ENCODE data around the gene HES4. TPM values are rescaled to one million over a fixed set of nuclear protein-coding genes. Genes with fewer than 3 reads are reported as not detected.
A peak's percentile ranks its signal among the peaks of the same experiment; 100 is the strongest.

HES4 gene
- total and polyA plus RNA-seq, 10 of the 15 experiments (the other 5 are each of a cell fraction or from before 2014, with no cell fraction given) = 0.44 to 1.7 (median 0.85) TPM; not detected in 5

- Histone ChIP-seq H3K9ac (ENCODE audit: control insufficient read depth, insufficient read depth, low read length) (no peak overlapping the region; the same call in 1 of the 2 replicates), H3K36me3 (ENCODE audit: control insufficient read depth in 2 of 2, insufficient read depth in 2 of 2, low read length in 1 of 2) (peaks cover 0 to 9% of the 10 kb centered on the region in 2 experiments; a peak in 3 of 4 replicates), H3K9me3 (replicated peaks; ENCODE audit: control insufficient read depth, insufficient read depth, low read length) (no peaks in the 10 kb centered on the region), H3K4me1 (ENCODE audit: control insufficient read depth, insufficient read depth, low read length) (peaks cover 28% of the 10 kb centered on the region), H3K4me2 (ENCODE audit: control insufficient read depth, insufficient read depth) (peak overlapping the region; percentile 93), H3K27me3 (replicated peaks in 1 of 2; ENCODE audit: control insufficient read depth in 2 of 2, insufficient read depth in 2 of 2, low read length in 1 of 2) (no peaks in the 10 kb centered on the region), H3K27ac (ENCODE audit: control insufficient read depth, insufficient read depth) (no peak overlapping the region), H4K20me1 (ENCODE audit: control insufficient read depth, insufficient read depth) (no peaks in the 10 kb centered on the region), H3K79me2 (ENCODE audit: control insufficient read depth, insufficient read depth, low read length) (no peaks in the 10 kb centered on the region), H2AFZ (ENCODE audit: control insufficient read depth, low read depth, low read length) (no peak overlapping the region), H3K4me3 (peak overlapping the region; percentile 32; the same call in 1 of the 2 replicates)
- CTCF ChIA-PET = interaction anchor here (0.6 to 3.3 kb wide), 10 partner anchors 9 to 252 kb away, joined by 3 to 29 read pairs (median 4); no protein-coding TSS in a partner anchor
- RAD21 ChIA-PET (ENCODE audit: unreplicated experiment) = interaction anchor here (1.0 to 3.5 kb wide), 7 partner anchors 8 to 211 kb away, joined by 3 to 26 read pairs (median 4); partner anchors contain the start of gene ISG15
- intact Hi-C loops (cut with micrococcal nuclease; ENCODE audit: unreplicated experiment) (no loop called here), in situ Hi-C loops (cut with MboI) (no loop called here)
- BruUV-seq (replicated peaks) = no TSS peak
- peak; percentile 81 for ATAC-seq
- POLR2A ChIA-PET = interaction anchor here (0.6 to 2.4 kb wide), 6 partner anchors 9 to 210 kb away, joined by 3 to 9 read pairs (median 5); no protein-coding TSS in a partner anchor
- 3% methylated on average over 83 of the region's 99 CpGs for WGBS (ENCODE audit: insufficient coverage, insufficient replicate concordance, low lambda C conversion rate, missing lambda C conversion rate)
- SMC1A ChIA-PET (ENCODE audit: uncharacterized antibody, unreplicated experiment) = interaction anchor here (1.4 to 2.2 kb wide), 4 partner anchors 9 to 251 kb away, joined by 3 to 14 read pairs (median 4); no protein-coding TSS in a partner anchor
- DNase-seq (ENCODE audit: low read depth, low spot score) = no peak
- FAIRE-seq = no peak
- TF ChIP-seq LARP7 (IDR thresholded peaks at IDR 0.05) = peak; percentile 30
- no peak for TF ChIP-seq MTA3 (IDR thresholded peaks at IDR 0.05; ENCODE audit: borderline replicate concordance, low read length)
- no peak for TF ChIP-seq FOXM1 (IDR thresholded peaks at IDR 0.05; ENCODE audit: low read depth, low read length)
- TF ChIP-seq E2F4 (IDR thresholded peaks at IDR 0.05; ENCODE audit: low read depth, low read length) = no peak
- TF ChIP-seq, protein P1, sequence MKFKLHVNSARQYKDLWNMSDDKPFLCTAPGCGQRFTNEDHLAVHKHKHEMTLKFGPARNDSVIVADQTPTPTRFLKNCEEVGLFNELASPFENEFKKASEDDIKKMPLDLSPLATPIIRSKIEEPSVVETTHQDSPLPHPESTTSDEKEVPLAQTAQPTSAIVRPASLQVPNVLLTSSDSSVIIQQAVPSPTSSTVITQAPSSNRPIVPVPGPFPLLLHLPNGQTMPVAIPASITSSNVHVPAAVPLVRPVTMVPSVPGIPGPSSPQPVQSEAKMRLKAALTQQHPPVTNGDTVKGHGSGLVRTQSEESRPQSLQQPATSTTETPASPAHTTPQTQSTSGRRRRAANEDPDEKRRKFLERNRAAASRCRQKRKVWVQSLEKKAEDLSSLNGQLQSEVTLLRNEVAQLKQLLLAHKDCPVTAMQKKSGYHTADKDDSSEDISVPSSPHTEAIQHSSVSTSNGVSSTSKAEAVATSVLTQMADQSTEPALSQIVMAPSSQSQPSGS (IDR thresholded peaks at IDR 0.05; ENCODE audit: low read length) = no peak
- TF ChIP-seq ZBED1 (IDR thresholded peaks at IDR 0.05; ENCODE audit: borderline replicate concordance) = no peak
- TF ChIP-seq POLR2AphosphoS2 (IDR thresholded peaks at IDR 0.05; ENCODE audit: low read depth, low read length) = no peak
- TF ChIP-seq NFXL1 (IDR thresholded peaks at IDR 0.05; ENCODE audit: borderline replicate concordance) = no peak
- no peak for TF ChIP-seq KLF5 (IDR thresholded peaks at IDR 0.05; ENCODE audit: partially characterized antibody)
- TF ChIP-seq EGR1 (IDR thresholded peaks at IDR 0.05; ENCODE audit: borderline replicate concordance in 1 of 2, low read depth in 2 of 2, low read length in 2 of 2) = 0 out of 3 replicates have a peak, but pooled peaks of 1 of the 2 experiments have one; percentile 28
- no peak for TF ChIP-seq TARDBP (IDR thresholded peaks at IDR 0.05; ENCODE audit: borderline replicate concordance)
- no peak for TF ChIP-seq SUZ12 (IDR thresholded peaks at IDR 0.05; ENCODE audit: unreplicated experiment)
- no peak for TF ChIP-seq IKZF2 (IDR thresholded peaks at IDR 0.05)
- no peak for TF ChIP-seq EED (IDR thresholded peaks at IDR 0.05; ENCODE audit: low read depth)
- peak; percentile 59 for TF ChIP-seq POLR2A (IDR thresholded peaks at IDR 0.05; ENCODE audit: low read depth, low read length)
- no peak for TF ChIP-seq HDGF (IDR thresholded peaks at IDR 0.05)
- no peak for TF ChIP-seq MTA2 (IDR thresholded peaks at IDR 0.05; ENCODE audit: low read depth)
- no peak for TF ChIP-seq NR2C2 (IDR thresholded peaks at IDR 0.05; ENCODE audit: borderline replicate concordance, control insufficient read depth, insufficient read length, low read depth)
- TF ChIP-seq ATF7 (IDR thresholded peaks at IDR 0.05; ENCODE audit: low read depth) = no peak
- no peak for TF ChIP-seq TCF12 (IDR thresholded peaks at IDR 0.05; ENCODE audit: low read depth, low read length)
- no peak for TF ChIP-seq BRCA1 (IDR thresholded peaks at IDR 0.05; ENCODE audit: low read depth, low read length)
- no peak for TF ChIP-seq RELA (IDR thresholded peaks at IDR 0.05; ENCODE audit: borderline replicate concordance, partially characterized antibody)
- no peak for TF ChIP-seq SMARCA5 (IDR thresholded peaks at IDR 0.05)
- TF ChIP-seq SMAD1 (IDR thresholded peaks at IDR 0.05; ENCODE audit: low read depth, partially characterized antibody) = no peak
These were observed 40.4 kb upstream of the HES4 start for GRCh38 chr1:1040004-1040991.

Measured in GM12878 (cell line).